ENCODE data around the gene ZNF787. TPM values are rescaled to one million over a fixed set of nuclear protein-coding genes. Genes with fewer than 3 reads are reported as not detected.

Gene ZNF787
- total RNA-seq, 2 donors from 2014 or later = 6.0 to 11.8 TPM

GRCh38 chr19:56161534-56161933, 40.4 kb upstream of the ZNF787 start:
- H3K4me1 ChIP-seq = no peaks in the 10 kb centered on the region
- DNase-seq (ENCODE audit: low spot score) = no peak
- H3K27ac ChIP-seq = no peak overlapping the region
- H3K36me3 ChIP-seq = peaks cover 22% of the 10 kb centered on the region
- no peak overlapping the region for H3K4me3 ChIP-seq
- no peaks in the 10 kb centered on the region for H3K27me3 ChIP-seq
- no peak for TF ChIP-seq CTCF (IDR thresholded peaks at IDR 0.05)
- H3K9me3 ChIP-seq = no peaks in the 10 kb centered on the region

- DNase-seq (ENCODE audit: low spot score) = no peak
- no peaks in the 10 kb centered on the region for H3K9me3 ChIP-seq
- no peak for TF ChIP-seq CTCF (IDR thresholded peaks at IDR 0.05)
- no peak overlapping the region for H3K4me3 ChIP-seq
- H3K27me3 ChIP-seq = no peaks in the 10 kb centered on the region
- H3K4me1 ChIP-seq = no peaks in the 10 kb centered on the region
- no peak overlapping the region for H3K27ac ChIP-seq
- H3K36me3 ChIP-seq = peaks cover 23% of the 10 kb centered on the region
Observed at GRCh38 chr19:56159622-56160271, 38.7 kb upstream of the ZNF787 start.

- Histone ChIP-seq H3K9me3 (no peaks in the 10 kb centered on the region), H3K27me3 (no peaks in the 10 kb centered on the region), H3K4me1 (no peaks in the 10 kb centered on the region), H3K27ac (no peak overlapping the region), H3K36me3 (peaks cover 30% of the 10 kb centered on the region), H3K4me3 (no peak overlapping the region)
- no peak for DNase-seq (ENCODE audit: low spot score)
- TF ChIP-seq CTCF (IDR thresholded peaks at IDR 0.05) = no peak
Observed at GRCh38 chr19:56159009-56159559, 38.0 kb upstream of the ZNF787 start.

- TF ChIP-seq CTCF (IDR thresholded peaks at IDR 0.05) = no peak
- H3K4me3 ChIP-seq = no peak overlapping the region
- H3K27me3 ChIP-seq = no peaks in the 10 kb centered on the region
- H3K9me3 ChIP-seq = no peaks in the 10 kb centered on the region
- H3K27ac ChIP-seq = no peak overlapping the region
- no peak for DNase-seq (ENCODE audit: low spot score)
- peaks cover 32% of the 10 kb centered on the region for H3K36me3 ChIP-seq
- peaks cover 0 to under 1% of the 10 kb centered on the region in 2 donors for H3K4me1 ChIP-seq
Observed at GRCh38 chr19:56158170-56158757, 37.2 kb upstream of the ZNF787 start.

- no peak for DNase-seq (ENCODE audit: low spot score)
- H3K27me3 ChIP-seq = no peaks in the 10 kb centered on the region
- peak overlapping the region; percentile 46 to 53 for H3K27ac ChIP-seq
- H3K36me3 ChIP-seq = peaks cover 32% of the 10 kb centered on the region
- no peaks in the 10 kb centered on the region for H3K9me3 ChIP-seq
- H3K4me3 ChIP-seq = no peak overlapping the region
- no peak for TF ChIP-seq CTCF (IDR thresholded peaks at IDR 0.05)
- H3K4me1 ChIP-seq = peaks cover 0 to 3% of the 10 kb centered on the region in 2 donors
Observed at GRCh38 chr19:56156768-56157167, 35.7 kb upstream of the ZNF787 start.
